Fibroblast of skin of scalp (primary cell): ENCODE data around the gene VAPA. TPM values are rescaled to one million over a fixed set of nuclear protein-coding genes. Genes with fewer than 3 reads are reported as not detected.
A peak's percentile ranks its signal among the peaks of the same experiment; 100 is the strongest.

ENCODE experiments used
- DNase-seq: peaks from one replicate; pipeline ENCODE4 v3.0.0-alpha.2; 2013
- polyA plus RNA-seq, 2 experiments: library from polyadenylated mRNA; unstranded; fragments of 120-200 nt; gene quantifications; one replicate each; pipeline ENCODE4 v1.2.1, GENCODE V29; 2013; ENCODE audit not compliant: insufficient read length in 2 of 2

Gene VAPA, protein sequence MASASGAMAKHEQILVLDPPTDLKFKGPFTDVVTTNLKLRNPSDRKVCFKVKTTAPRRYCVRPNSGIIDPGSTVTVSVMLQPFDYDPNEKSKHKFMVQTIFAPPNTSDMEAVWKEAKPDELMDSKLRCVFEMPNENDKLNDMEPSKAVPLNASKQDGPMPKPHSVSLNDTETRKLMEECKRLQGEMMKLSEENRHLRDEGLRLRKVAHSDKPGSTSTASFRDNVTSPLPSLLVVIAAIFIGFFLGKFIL
- 172 TPM for polyA plus RNA-seq (2013, experiment 1 of 2; ENCODE audit: insufficient read length)
- 199 TPM for polyA plus RNA-seq (2013, experiment 2 of 2; ENCODE audit: insufficient read length)

DNA sequence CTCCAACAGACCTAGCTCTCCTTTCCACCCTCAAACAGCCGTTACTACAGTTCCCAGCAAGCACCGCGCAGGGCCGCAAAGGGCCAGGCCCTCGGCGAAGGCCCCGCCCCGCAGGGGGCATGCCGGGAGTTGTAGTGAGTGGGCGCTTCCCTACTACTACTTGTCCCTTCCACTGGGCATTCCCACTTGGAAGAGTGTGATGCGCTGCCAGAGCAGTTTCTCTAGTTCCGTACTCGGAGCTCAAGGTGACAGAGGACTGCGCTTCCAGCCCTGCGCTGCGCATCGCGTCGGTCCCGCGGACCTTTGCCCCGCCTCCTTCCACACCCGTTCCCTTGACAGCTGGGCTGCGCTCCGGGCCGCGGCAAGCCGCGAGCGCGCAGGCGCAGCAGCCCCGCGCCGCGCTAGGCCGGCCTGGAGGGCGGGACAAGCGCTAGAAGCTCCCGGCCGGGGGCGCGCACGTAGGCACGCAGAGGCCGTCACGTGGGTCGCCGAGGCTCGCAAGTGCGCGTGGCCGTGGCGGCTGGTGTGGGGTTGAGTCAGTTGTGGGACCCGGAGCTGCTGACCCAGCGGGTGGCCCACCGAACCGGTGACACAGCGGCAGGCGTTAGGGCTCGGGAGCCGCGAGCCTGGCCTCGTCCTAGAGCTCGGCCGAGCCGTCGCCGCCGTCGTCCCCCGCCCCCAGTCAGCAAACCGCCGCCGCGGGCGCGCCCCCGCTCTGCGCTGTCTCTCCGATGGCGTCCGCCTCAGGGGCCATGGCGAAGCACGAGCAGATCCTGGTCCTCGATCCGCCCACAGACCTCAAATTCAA lies at the start of gene VAPA:
Gene VAPA (plus strand): TSS at position 491 of the 808 bp plus-strand sequence. CDS start 241 bp downstream, at position 732.
- DNase-seq, result peak; percentile 97

- no peak for DNase-seq
Observed at GRCh38 chr18:9865764-9866490, 47.9 kb upstream of the VAPA start.

DNA sequence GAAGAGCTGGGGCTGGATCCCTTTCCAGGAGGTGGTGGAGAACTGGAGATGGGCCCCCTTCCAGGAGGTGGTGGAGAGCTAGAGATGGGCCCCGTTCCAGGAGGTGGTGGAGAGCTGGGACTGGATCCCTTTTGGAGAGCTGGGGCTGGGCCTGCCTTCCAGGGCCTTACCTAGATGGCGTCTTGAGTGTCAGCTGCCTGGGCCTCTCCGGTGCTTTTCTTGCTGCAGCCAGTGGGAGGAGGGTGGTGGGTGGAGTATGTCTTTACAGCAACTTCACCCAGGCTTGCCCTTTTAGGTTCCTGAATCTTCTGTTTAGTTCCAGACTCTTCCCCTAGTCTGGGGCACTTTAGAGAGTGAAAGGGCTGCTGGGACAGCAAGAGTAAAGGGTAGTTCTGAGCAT lies 47.2 kb upstream of the VAPA start:
- DNase-seq, result no peak

- DNase-seq, result no peak
Observed at GRCh38 chr18:9867071-9867594, 46.7 kb upstream of the VAPA start.

DNA sequence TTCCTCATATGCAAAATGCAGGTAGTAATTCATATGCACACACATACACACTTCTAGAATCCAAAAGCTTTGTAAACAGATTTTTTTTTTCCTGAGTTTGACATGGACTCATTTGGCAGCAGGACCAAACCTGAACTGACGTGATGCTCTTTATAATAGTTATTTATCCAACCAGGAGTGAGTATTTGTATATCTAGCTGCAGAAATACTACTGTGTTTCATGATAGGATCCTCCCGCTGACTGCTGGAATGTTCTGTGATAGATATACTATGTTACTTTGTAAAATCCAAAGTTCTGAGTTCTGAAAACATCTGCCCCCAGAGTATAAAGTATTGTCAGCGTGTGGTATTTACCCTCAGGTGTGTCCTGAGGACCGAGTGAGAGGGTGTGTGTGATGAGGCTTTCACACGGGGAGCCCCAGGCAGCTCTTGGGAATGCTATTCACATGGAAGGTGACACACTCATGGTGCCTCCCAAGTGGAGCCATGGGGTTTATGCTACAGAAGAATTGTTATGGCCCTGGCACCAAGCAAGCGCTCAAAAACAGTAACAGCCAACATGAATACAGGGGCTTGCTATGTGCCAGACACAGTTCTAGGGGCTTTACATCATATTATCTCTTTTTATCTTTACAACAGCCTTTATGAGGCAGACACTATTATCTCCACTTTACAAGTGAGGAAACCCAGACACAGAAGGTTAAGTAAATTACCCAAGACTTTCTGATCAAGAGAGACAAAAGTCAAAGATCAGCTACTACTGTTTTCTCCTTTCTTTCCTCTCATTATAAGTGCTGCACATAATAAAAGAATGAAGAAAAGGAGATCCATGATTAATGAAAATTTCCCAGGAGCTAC lies 44.7 kb upstream of the VAPA start:
- no peak for DNase-seq

GRCh38 chr18:9869715-9870430 lies 43.9 kb upstream of the VAPA start:
- DNase-seq, result peak; percentile 40

- DNase-seq, result no peak
Observed at GRCh38 chr18:9870431-9871008, 43.3 kb upstream of the VAPA start.

DNA sequence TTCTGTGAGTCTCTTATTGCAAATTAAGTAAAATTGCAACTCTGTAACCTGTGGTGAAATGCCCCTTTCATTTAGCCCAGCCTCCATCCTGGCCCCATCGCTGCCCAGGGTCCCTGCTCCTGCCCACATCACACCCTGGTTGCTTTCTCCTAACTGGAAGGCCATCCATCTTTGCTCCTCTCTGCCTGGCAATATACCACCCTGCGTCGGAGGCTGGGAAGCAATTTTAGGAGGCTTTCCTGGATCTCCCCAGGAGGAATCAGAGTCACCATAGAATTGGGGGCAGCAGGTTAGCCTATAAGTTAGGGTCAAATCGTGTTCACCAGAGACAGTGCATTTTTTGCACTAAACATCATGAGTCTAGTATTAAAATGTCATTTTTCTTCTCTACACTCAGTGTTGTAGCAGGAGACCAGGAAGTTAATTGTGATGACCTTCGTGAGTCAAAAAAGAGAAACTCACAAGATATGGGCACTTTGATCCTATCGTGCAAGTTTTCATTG lies 42.5 kb upstream of the VAPA start:
- DNase-seq, result no peak

DNA sequence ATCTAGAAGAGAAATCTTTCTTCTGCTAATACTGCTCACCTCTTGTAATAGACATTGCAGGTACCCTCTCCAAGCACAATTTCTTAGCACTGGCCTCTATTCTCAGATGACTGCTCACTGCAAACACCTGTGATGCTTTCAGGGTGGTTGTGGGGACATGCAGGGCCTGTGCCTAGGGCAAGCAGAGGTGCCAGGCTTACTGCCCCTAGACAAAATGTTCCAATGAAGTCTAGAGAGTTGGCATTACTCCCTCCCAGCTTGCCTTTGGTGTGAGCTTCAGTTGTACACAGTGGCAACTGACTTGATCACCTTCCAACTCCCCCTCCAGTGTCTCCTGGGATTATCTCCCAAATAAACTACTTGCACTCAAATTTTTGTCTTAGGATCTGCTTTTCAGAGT lies 41.0 kb upstream of the VAPA start:
- DNase-seq, result no peak

GRCh38 chr18:9874728-9875127 lies 39.1 kb upstream of the VAPA start:
- no peak for DNase-seq

DNA sequence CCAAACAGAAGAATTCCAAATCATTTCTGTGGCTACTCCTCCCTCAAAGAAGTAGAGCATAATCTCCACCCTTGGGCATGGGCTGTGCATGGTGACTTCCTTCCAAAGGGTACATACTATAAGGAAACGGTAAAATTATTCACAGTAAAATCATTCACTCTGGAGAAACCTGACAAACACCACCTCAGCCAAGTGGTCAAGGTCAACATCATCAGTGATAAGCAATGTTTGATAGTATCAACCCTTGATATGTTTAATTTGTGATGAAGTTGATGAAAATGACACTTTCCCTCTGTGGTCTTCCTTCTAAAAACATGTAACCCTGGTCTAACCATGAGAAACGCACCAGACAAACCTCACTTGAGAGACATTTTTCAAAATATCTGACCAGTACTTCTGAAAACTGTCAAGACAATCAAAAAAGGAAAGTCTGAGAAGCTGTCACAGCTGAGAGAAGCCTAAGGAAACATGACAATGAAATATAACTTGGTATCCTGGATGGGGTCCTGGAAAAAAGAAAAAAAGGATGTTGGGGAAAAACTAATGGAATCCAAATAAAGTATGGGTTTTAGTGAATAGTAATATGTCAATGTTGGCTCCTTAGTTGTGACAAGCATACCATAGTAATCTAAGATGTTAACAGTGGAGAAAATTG lies 37.5 kb upstream of the VAPA start:
- no peak for DNase-seq

- peak; percentile 77 for DNase-seq
Observed at GRCh38 chr18:9876867-9877654, 36.8 kb upstream of the VAPA start.

DNA sequence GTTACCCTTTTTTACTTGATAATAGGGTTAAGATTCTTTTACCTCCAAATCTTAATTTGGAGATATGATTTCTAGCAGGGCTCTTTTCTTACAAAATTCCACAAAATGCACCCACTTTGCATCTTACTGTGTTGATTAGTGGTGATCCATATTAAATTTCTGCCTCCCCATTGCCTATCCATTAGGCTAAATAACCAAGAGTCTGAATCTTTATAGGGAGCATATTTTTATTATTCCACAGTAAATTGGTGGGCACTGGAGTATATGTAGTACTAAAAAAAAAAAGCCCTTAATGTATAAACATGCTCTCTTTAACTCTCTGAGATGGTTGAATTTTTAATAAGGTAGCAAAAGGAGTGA lies 36.2 kb upstream of the VAPA start:
- DNase-seq, result no peak

- DNase-seq, result no peak
Observed at GRCh38 chr18:9878095-9878494, 35.7 kb upstream of the VAPA start.

GRCh38 chr18:9878783-9879242 lies 35.0 kb upstream of the VAPA start:
- DNase-seq, result no peak

DNA sequence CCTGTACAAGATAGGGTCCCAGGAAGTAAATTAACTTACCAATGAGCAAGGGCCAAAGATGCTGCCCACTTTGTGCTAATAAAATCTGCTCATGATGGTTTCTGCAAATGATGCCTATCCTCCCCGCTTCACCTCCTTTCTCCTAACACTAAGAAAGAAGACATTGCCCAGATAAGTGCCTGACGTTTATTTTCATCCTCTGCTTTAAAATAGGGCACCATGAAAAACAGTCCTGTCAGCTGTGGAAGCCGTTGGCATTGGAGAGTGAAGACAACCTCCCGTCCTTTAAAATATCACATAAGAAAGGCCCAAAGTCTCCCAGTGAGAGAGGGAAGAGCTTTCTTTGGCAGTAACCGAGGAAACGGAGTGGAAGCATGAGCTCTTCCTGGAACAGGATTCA lies 29.7 kb upstream of the VAPA start:
- no peak for DNase-seq

DNA sequence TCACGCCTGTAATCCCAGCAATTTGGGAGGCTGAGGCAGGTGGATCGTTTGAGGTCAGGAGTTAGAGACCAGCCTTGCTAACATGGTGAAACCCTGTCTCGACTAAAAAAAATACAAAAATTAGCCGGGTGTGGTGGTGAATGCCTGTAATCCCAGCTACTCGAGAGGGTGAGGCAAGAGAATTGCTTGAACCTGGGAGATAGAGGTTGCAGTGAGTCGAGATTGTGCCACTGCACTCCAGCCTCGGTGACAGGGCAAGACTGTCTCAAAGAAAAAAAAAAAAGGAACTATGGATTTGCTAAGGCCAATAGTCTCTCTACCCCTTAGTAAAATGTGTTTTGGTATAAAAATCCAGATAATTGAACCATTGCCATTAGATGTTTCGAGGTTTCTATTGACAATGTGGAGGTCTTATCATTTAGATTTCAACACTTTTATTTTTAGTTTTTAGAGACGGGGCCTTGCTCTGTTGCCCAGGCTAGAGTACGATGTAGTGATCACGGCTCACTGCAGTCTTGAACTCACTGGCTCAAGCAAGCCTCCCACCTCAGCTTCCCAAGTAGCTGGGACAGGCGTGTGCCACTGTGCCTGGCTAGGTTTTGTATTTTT lies 29.2 kb upstream of the VAPA start:
- DNase-seq, result no peak

DNA sequence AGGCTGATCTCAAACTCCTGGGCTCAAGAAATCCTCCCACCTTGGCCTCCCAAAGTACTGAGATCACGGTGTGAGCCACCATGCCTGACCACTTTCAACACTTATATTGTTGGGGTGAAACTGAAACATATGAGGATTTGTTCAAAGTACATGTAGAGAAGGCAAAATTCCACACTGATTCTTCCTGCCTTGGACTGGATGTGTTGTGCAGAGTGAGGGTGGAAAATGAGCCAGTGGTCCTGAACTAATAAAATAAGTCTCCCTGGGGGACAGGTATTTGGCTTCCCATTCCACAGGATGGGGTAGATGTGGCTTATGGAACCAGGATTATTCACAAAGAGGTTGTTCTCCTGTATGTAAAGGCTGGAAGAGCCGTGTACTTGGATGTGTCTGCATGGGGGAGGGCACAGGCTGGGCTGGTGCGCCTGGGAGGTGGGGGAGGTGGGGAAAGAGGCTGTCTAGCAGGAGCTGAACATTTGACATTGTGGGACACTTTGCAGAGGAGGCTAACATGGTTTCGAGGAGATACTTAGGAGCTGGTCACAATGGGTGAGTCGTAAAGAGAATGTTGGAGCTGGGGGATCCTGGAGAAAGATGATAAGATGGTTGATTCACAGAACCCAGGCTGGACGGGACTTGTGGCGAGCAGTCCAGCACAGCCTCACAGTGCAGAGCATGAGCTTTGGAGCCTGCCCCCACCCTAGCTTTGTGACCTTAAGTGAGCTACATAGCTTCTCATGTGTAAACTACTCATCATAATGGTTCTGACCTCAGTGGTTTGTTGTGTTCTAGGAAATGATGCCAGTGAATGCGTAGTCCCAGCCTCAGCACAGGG lies 28.4 kb upstream of the VAPA start, which contains the start of gene TXNDC2:
Gene TXNDC2 (plus strand): TSS at position 804 of the 835 bp plus-strand sequence. CDS start 708 bp downstream, outside the sequence.
- DNase-seq, result no peak
